ENCODE results near the gene S100A11.
A peak's percentile ranks its signal among the peaks of the same experiment; 100 is the strongest.

Gene S100A11

GRCh38 chr1:152038871-152039270, 2.1 kb upstream of the S100A11 start:
- no peak for DNase-seq

- DNase-seq = peak; percentile 73
These were observed 1.1 kb downstream of the S100A11 start for GRCh38 chr1:152035539-152036266.

DNA sequence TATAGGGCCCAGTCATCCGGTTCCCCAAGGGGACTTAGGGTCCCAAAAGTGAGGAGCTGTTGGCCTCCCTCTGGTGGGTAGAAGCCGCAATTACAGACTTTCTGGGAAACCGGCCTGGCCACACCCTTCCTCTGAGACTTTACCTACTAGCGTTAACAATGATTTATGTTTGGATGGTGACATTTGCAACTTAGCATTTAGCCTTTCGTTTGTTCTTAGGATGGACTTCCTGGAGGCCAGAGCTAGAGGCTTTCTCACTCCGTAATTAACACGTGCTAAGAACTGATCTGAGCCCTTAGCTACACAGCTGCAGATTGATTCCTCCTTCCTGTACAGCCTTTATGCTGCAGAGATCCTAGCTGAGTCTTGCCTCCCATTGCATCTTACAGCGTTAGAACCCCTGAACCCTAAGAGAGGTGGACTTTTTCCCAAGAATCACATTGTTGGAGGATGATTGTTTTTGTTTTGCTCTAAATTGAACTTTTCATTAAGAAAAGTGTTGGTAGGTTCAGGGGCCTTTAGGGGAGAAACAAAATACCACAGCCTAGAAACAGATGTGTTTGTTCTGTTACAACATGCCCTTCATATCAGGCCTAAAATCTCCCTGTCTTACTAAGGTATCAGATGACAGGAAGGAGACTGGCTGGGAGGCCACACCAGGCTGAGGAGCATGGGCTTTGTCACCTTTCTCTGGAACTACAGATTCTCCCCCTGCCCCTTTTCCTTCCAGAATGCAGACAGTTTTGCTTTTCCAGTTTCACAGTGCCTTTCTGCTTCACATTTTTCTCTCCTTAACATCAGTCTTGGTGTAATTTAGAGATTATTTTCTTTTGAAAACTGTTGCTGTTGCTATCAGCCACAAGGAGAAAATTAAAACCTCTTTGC, 1.9 kb downstream of the S100A11 start:
- DNase-seq = peak; percentile 72

GRCh38 chr1:152034324-152034653, 2.5 kb downstream of the S100A11 start:
- no peak for DNase-seq

DNA sequence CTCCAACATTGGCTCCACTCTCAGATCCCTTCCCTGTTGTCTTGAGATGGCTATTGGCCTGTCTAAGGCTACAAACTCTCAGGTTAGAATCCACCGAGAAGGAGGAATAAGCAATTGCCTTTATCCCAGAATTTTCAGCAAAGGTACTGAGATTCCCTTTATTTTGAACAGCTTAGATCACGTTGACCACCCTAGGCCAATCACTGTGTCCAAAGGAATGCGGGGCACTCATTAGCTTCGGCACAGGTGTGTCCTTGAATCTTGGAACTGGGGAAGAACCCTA, 6.9 kb downstream of the S100A11 start:
- DNase-seq = no peak

DNA sequence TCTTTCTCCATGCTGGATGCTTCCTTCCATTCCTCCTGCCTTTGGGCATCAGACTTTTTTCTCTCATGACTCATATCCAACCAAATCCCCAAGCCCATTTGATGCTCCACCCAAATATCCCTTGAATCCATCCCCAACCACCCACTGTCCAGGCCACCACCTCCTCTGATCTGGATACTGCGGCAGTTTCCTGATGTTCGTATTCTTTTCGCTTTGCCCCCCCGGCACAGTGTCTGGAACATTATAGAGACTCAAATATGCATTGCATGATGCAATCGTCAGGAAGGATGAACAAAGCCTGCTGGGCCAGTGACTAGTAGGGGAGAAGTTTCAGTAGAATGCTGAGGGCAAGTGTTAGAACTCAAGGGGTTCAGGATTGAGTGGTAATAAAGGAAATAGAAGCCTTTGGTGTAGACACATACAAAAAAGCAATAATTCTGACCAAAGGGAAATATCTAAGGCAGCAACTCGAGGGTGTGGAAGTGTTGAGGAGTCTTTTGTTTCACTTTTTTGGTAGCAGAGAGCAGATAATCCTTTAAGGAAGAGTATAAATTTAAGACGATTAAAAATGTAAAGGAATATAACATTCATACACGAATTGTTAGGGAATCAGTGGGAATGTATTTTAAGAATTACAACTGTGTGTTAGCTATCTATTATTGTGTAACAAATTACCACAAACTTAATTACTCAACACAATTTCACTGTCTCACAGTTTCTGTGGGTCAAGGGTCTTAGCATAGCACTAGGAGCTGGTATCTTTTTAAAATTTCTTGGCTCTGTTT, 7.5 kb downstream of the S100A11 start:
- no peak for DNase-seq

DNA sequence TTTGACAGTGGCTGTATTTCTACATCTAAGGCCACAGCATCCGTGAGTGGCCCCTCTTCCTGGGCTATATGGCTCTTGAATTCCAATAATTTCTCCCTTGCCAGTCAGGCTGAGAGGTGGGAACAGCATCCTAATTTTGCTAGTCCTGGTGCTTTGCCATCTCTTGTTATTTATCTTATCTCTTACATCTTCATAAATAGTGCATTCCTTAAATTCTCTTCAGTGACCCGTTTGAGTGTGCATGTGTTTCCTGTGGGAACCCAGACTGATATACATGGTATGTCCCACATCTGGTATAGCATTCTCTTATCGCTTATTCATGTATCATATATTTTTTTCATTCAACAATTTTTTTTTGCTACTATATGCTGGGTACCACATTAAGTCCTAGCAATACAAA, 9.9 kb downstream of the S100A11 start:
- no peak for DNase-seq

DNA sequence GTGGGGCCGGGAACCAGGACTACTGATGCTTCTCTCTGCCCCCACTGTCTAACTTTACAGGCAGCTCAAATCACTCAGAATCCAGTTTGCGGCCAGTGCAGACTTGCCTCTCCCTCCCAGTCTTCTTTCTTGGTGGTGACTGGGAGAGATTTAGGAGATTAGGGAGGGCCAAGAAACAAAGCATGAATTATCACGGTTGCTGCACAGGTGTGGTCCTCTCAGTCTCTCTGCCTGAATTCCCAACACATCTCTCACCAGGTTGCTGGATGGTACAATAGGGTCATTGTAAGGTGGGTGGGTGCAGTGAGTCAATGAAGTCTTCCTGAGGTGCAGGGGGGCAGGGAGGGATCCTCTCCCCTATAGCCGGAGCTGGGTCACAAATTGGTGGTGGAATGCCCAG, 12.6 kb downstream of the S100A11 start:
- DNase-seq = no peak

GRCh38 chr1:152023221-152023620, 13.6 kb downstream of the S100A11 start:
- no peak for DNase-seq

DNA sequence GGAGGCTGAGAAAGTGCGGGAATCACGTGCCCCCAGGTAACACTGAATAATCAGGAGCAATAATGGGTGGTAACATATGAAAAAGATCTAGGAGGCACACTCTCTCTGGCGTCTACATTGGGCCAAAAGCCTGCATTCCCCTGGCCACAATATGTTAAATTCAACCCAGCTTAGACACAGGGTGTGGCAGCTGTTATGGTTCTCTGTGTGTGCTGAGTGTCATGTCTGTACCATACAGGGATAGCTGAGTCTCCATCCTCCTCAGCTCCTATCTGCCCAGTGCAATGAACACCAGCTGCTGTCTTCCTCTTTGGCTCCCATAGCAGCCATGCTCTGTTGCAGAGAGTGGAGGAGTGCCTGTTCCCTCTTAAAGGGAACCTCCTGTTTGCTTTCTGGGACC, 14.3 kb downstream of the S100A11 start:
- DNase-seq = no peak

GRCh38 chr1:152021569-152021968, 15.2 kb downstream of the S100A11 start:
- DNase-seq = no peak

DNA sequence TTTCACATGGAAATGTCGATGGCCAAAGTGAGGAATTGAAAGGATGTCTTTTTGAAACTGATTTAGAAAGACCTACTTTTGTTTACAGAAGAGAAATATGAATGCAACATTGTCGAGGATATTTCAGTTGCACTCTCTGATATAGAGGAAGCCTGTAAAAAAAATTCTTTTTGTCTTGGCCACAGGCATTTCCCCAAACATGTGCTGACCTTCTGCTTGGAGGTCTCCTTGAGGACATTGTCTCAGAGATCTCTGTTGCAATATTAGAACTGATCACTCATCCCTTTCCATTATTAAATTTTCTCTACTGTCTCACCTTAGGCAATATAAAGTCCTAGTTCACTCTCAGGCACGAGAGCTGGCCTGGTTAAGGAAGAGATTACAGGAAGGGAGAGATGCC, 16.0 kb downstream of the S100A11 start:
- no peak for DNase-seq

DNA sequence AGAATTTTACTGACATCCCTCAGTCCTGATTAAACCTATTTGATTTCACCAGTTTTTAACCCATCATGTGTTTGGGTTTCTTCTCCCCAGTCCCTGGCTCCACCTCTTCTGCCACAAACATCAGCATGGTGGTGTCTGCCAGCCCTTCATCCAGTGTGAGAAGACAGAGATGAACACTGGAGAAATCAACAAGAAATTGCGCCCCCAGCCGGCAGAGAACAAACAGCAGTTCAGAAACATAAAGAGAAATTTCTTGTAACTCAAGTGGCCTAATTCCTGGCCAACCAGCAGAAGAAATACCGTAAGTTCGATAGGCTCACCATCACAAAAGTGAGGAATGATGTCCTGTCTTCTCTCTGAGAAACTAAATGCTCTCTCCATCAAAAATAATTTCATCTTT, 18.3 kb downstream of the S100A11 start:
- no peak for DNase-seq

DNA sequence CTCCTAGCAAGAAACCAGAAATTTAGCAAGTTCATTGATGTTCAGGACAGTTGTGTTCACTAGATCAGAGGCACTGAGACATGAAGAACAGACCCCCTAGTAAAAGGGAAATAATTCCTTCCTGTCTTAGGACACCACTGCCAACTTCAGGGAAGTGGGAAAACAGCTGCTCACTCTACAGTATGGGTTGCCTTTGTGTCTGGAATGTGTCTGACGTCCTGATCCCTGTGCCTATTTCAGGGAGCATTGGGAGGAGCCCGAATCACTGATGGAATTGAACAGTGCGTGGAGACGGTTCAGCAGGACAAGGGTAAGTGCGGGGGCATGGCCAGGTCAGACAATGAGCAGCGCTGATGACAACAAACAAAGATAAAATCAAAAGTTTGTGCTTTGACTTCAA, 21.0 kb downstream of the S100A11 start:
- DNase-seq = no peak

DNA sequence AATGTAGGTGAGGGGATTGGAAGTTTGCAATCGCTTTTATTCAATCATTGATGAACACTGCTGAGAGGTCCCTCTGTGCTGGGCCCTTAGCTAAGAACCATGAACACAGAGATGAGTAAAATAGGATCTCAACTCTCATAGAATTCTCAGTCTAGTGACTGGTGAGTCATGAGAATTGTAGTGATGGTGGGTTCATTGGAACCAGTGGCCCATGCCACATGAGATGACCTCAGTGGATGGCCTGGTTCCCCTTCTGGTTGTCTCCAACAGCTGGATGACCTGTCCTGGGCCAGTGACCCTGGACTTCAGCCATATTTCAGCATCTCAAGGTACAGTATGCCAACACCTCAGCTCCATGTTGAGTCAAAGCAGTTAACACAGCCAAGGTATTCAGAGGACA, 21.9 kb downstream of the S100A11 start:
- DNase-seq = no peak

GRCh38 chr1:152013664-152014237, 23.1 kb downstream of the S100A11 start:
- DNase-seq = peak; percentile 41

DNA sequence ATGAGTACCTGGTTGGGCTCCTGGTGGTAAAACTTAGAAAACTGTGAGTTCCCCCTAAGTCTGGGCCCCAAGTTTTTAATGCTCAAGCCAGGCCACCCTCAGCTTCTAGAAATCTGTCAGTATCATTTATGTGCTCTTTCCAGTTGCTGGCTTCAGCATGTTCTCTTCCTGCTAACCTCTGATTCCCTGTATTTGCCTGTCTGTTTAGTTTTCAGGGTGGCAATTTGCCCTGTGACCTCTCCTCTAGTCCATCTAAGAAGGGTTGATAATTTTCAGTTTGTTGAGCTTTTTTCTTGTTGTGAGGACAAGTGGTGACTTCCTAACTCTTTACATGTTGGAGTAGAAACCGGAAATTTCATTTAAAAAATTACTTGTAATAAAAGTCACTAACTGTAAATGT, 27.1 kb downstream of the S100A11 start:
- no peak for DNase-seq

DNA sequence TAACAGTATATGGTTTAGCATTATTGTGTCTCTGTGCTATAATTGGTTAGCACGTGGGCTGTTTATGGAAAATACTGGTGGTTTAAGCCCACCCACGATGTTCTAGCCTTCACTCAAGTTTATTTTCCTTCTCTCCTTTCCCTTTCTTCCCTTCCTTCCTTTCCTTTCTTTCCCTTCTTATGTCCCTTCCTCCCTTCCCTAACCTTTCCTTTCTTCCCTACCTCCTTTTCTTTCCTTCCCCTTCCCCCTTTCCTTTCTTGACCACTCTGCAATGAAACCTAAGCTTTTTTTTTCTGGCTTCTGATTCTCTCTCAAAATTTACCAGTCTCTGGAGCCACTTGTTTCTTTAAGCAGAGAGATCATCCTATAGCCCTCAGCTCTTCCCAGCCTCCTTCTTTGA, 29.8 kb downstream of the S100A11 start:
- no peak for DNase-seq

GRCh38 chr1:152005360-152005912, 31.4 kb downstream of the S100A11 start:
- no peak for DNase-seq

GRCh38 chr1:152003846-152004442, 32.9 kb downstream of the S100A11 start:
- no peak for DNase-seq

DNA sequence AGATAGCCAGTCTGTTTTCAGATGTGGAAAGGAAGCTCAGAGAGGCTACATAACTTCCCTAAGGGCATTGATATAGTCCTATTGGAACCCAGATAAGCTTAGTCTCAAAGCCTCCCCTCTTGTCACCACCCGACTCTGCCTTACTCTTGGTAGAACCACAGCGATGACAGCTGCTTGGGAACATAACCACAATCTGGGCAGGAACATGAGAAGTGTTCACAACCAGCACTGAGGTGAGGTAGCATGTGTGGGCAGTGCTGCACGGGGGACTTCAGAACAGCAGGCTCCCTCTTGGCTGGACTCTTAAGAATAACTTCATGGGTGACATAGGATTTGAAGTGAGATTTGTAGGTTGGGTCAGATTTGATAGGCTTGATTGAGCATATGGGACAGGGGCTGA, 33.8 kb downstream of the S100A11 start:
- no peak for DNase-seq

DNA sequence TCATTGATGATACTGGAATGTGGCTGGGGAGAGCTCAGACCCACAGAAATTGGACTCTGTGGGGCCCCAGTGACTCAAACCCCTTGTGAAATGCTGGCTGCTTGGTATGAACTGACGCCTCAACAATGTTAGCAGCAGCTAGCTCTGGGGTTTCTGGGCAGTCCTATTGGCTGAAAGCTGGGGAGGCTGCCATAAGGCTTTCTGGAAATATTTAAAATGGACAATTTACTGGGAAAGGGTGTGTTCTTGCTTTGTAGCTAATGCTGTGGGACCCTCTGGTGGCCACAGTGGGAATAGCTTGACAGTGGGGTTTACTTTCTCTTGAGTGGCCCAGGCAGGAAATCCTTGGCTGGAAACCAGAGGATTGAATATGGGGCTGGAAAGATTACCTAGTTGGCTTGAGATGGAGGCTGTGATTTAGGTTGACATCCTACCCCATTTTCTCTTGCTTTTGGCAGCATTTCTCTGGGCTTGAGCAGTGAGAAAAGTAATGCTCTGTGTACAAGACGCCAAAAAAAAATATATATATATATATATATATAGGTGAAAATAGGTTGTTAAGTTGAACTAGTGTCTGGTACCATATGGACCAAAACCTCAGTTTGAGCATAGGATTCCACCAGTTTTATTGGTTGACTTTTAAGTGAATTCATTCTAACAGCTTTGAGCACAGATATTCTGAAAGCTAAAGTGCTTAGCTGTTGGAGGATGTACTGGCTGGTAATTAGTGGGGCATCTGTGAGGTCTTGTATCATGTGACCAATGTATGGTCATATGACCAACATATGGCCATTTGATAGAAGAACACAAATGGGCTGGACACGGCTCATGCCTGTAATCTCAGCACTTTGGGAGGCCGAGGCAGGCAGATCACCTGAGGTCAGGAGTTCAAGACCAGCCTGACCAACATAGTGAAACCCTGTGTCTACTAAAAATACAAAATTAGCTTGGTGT, 34.9 kb downstream of the S100A11 start:
- DNase-seq = peak; percentile 85
